HepG2 (cell line): ENCODE data around the gene CD7. TPM values are rescaled to one million over a fixed set of nuclear protein-coding genes. Genes with fewer than 3 reads are reported as not detected.

Experiments
- ATF3 ChIP-seq: sonication (generic); formaldehyde crosslinking; IDR thresholded peaks from 2 replicates; pipeline ENCODE4 v1.4.0; 2020; ENCODE audit warnings: missing genetic modification reagents
- ATF7-NPFF ChIP-seq: sonication (generic); formaldehyde crosslinking; IDR thresholded peaks from 2 replicates; pipeline ENCODE4 v1.8.1; 2023; ENCODE audit warnings: mild to moderate bottlenecking, low read depth, missing genetic modification reagents, moderate library complexity
- DRAP1 ChIP-seq: IDR thresholded peaks from 2 replicates; pipeline ENCODE4 v1.6.1; 2016; ENCODE audit warnings: missing genetic modification reagents, missing compliant biosample characterization
- EP300 ChIP-seq, 3 experiments: sonication (generic) in 1 of 3; formaldehyde crosslinking in 1 of 3; IDR thresholded peaks; 2 replicates each; pipeline versions ENCODE4 v1.5.1 to v1.6.1; 2011 to 2020; ENCODE audit warnings: low read depth in 2 of 3, low read length in 2 of 3, borderline replicate concordance in 1 of 3, improper control_type of control experiment in 1 of 3, mild to moderate bottlenecking in 1 of 3, missing genetic modification reagents in 1 of 3, moderate library complexity in 1 of 3
- GRHL1 ChIP-seq: sonication (generic); formaldehyde crosslinking; conservative IDR thresholded peaks from 2 replicates; pipeline ENCODE4 v1.8.0; 2022; ENCODE audit warnings: missing genetic modification reagents
- HDAC6 ChIP-seq: fragments of 200-600 bp; sonication (generic); IDR thresholded peaks from 2 replicates; pipeline ENCODE4 v1.7.0; 2017; ENCODE audit warnings: mild to moderate bottlenecking, antibody characterized with exemption, low read length, low read depth
- HIC2 ChIP-seq: sonication (generic); formaldehyde crosslinking; IDR thresholded peaks from 2 replicates; pipeline ENCODE4 v1.9.0; 2022; ENCODE audit warnings: low read depth, missing genetic modification reagents
- KDM1A ChIP-seq: IDR thresholded peaks from 2 replicates; pipeline ENCODE4 v1.6.1; 2016; ENCODE audit warnings: missing compliant biosample characterization
- MAF1 ChIP-seq: sonication (generic); formaldehyde crosslinking; IDR thresholded peaks from 2 replicates; pipeline ENCODE4 v1.5.0; 2020; ENCODE audit warnings: missing genetic modification reagents, borderline replicate concordance
- REPIN1 ChIP-seq: sonication (generic); formaldehyde crosslinking; IDR thresholded peaks from 2 replicates; pipeline ENCODE4 v1.8.0; 2022; ENCODE audit warnings: missing genetic modification reagents, low read depth, mild to moderate bottlenecking, borderline replicate concordance
- SRY ChIP-seq: sonication (generic); formaldehyde crosslinking; IDR thresholded peaks from 2 replicates; pipeline ENCODE4 v1.8.0; 2022; ENCODE audit warnings: mild to moderate bottlenecking, missing genetic modification reagents
- TBP ChIP-seq: sonication (generic); formaldehyde crosslinking; IDR thresholded peaks from 2 replicates; pipeline ENCODE4 v1.5.0; 2020; ENCODE audit warnings: missing genetic modification reagents
- ZBTB38 ChIP-seq: sonication (generic); formaldehyde crosslinking; IDR thresholded peaks from 2 replicates; pipeline ENCODE4 v1.5.1; 2020; ENCODE audit warnings: mild to moderate bottlenecking, missing genetic modification reagents
- ZNF12 ChIP-seq: sonication (generic); formaldehyde crosslinking; IDR thresholded peaks from 2 replicates; pipeline ENCODE4 v1.5.0; 2020; ENCODE audit warnings: missing genetic modification reagents
- ZNF138 ChIP-seq: sonication (generic); formaldehyde crosslinking; IDR thresholded peaks from 2 replicates; pipeline ENCODE4 v1.5.0; 2020; ENCODE audit warnings: mild to moderate bottlenecking, low read depth, missing genetic modification reagents
- ZNF576 ChIP-seq: sonication (generic); formaldehyde crosslinking; IDR thresholded peaks from 2 replicates; pipeline ENCODE4 v1.4.0; 2020; ENCODE audit warnings: mild to moderate bottlenecking, missing genetic modification reagents
- ZNF672 ChIP-seq: sonication (generic); formaldehyde crosslinking; IDR thresholded peaks from 2 replicates; pipeline ENCODE4 v1.8.1; 2022; ENCODE audit warnings: missing genetic modification reagents
- ZNF687 ChIP-seq: sonication (generic); formaldehyde crosslinking; IDR thresholded peaks from 2 replicates; pipeline ENCODE4 v1.5.1; 2020; ENCODE audit warnings: mild to moderate bottlenecking, missing genetic modification reagents, moderate library complexity
- ZNF816 ChIP-seq: sonication (generic); formaldehyde crosslinking; IDR thresholded peaks from 2 replicates; pipeline ENCODE4 v1.8.0; 2022; ENCODE audit warnings: missing genetic modification reagents, mild to moderate bottlenecking, borderline replicate concordance
- ZNF879 ChIP-seq: sonication (generic); formaldehyde crosslinking; IDR thresholded peaks from 2 replicates; pipeline ENCODE4 v1.8.1; 2023; ENCODE audit warnings: missing genetic modification reagents
- polyA plus RNA-seq, 8 experiments: library from polyadenylated mRNA; depleted of rRNA in 3 of 8; stranded (reverse) in 7 of 8; unstranded in 1 of 8; fragments of >200 nt; fragmentation: Illumina TruSeq in 4 of 8; extraction: Trizol in 4 of 8; gene quantifications; 2 replicates each; pipeline versions ENCODE4 v1.2.1 to v1.2.3, GENCODE V29; 2011 to 2016; ENCODE audit warnings: low read depth in 4 of 8, missing spikeins in 1 of 8, mixed read lengths in 1 of 8; ENCODE audit not compliant: insufficient read depth in 1 of 8
- total RNA-seq, 5 experiments: library from RNA; depleted of rRNA; stranded (reverse); fragments of >200 nt; fragmentation: Illumina TruSeq; extraction: Trizol; gene quantifications; 2 replicates each; pipeline ENCODE4 v1.2.3, GENCODE V29; 2016; ENCODE audit warnings: low read depth in 1 of 5

The CD7 gene
- total and polyA plus RNA-seq, 2 of the 13 experiments (the other 11 are each of a cell fraction or from before 2014, with no cell fraction given), result 67.6 to 76.4 TPM

- TF ChIP-seq ZNF687 (CRISPR knock-in tag), result peak; percentile 74
- TF ChIP-seq ZNF879 (CRISPR knock-in tag), result no peak
- TF ChIP-seq DRAP1 (CRISPR knock-in tag), result no peak
- no peak for TF ChIP-seq HIC2 (CRISPR knock-in tag)
- peak; percentile 100 for TF ChIP-seq ZBTB38 (CRISPR knock-in tag)
- no peak for TF ChIP-seq ATF3 (CRISPR knock-in tag)
- no peak for TF ChIP-seq ZNF672 (CRISPR knock-in tag)
- no peak for TF ChIP-seq MAF1 (CRISPR knock-in tag)
- TF ChIP-seq ZNF576, result no peak
- TF ChIP-seq SRY (CRISPR knock-in tag), result no peak
- no peak for TF ChIP-seq REPIN1 (CRISPR knock-in tag)
- no peak for TF ChIP-seq TBP (CRISPR knock-in tag)
- TF ChIP-seq EP300 (IDR thresholded peaks at IDR 0.05; ENCODE audit: low read depth in 2 of 2, low read length in 2 of 2), result no peak
- no peak for TF ChIP-seq EP300 (CRISPR knock-in tag; IDR thresholded peaks at IDR 0.05; ENCODE audit: borderline replicate concordance)
- no peak for TF ChIP-seq GRHL1 (CRISPR knock-in tag)
- no peak for TF ChIP-seq ZNF138 (CRISPR knock-in tag)
- TF ChIP-seq ZNF816 (CRISPR knock-in tag), result no peak; the same call in 1 of the 2 replicates
- no peak for TF ChIP-seq KDM1A (CRISPR knock-in tag)
- no peak for TF ChIP-seq HDAC6
- no peak for TF ChIP-seq ATF7-NPFF (CRISPR knock-in tag)
- no peak for TF ChIP-seq ZNF12 (CRISPR knock-in tag)
Observed at GRCh38 chr17:82345151-82345976, 28.0 kb upstream of the CD7 start (continued).
